GM12878 (cell line): Measurements from ENCODE around the gene RNF223. TPM values are rescaled to one million over a fixed set of nuclear protein-coding genes. Genes with fewer than 3 reads are reported as not detected.
A peak's percentile ranks its signal among the peaks of the same experiment; 100 is the strongest.

ENCODE experiments used
- ATAC-seq: fragments of 200-7000 bp; cut with Tn5 transposase; 3 replicates; pipeline ENCODE4 v1.9.1; 2020; ENCODE audit warnings: mild to moderate bottlenecking, moderate library complexity
- BruUV-seq: library from RNA; stranded (reverse); fragments of 400-500 nt; replicated peaks from 2 replicates; lab custom pipeline; 2021; lab: Mats Ljungman, UMichigan
- CTCF ChIA-PET: fragments of 300-600 bp; sonication (Branson Sonifier 250); formaldehyde crosslinking; extraction: SDS; loops from one replicate; lab custom pipeline; 2021; ENCODE audit warnings: inconsistent platforms; lab: Yijun Ruan, JAX
- POLR2A ChIA-PET: fragments of 350-600 bp; formaldehyde crosslinking; extraction: SDS; loops from one replicate; lab custom pipeline; 2021; ENCODE audit warnings: inconsistent platforms; lab: Charles Lee
- RAD21 ChIA-PET: fragments of 300-600 bp; sonication (Branson Sonifier 250); formaldehyde crosslinking; loops from one replicate; lab custom pipeline; 2023; ENCODE audit warnings: antibody characterized with exemption; ENCODE audit not compliant: unreplicated experiment; lab: Charles Lee
- SMC1A ChIA-PET: fragments of 300-600 bp; sonication (Branson Sonifier 250); formaldehyde crosslinking; loops from one replicate; lab custom pipeline; 2023; ENCODE audit not compliant: unreplicated experiment, uncharacterized antibody; lab: Charles Lee
- DNase-seq: peaks from one replicate; pipeline ENCODE4 v3.0.0-alpha.2; 2011; ENCODE audit warnings: low read depth, low spot score
- FAIRE-seq: peaks from 3 replicates; lab custom pipeline; 2011; peaks lifted over from hg19 to GRCh38; lab: Jason Lieb, UNC
- H2AFZ ChIP-seq: 2 replicates; pipeline ENCODE4 v1.6.0; 2011; ENCODE audit warnings: low read depth, low read length, control low read depth; ENCODE audit not compliant: control insufficient read depth
- H3K27ac ChIP-seq: 2 replicates; pipeline ENCODE4 v1.5.1; 2011; ENCODE audit warnings: control low read depth; ENCODE audit not compliant: control insufficient read depth, insufficient read depth
- H3K27me3 ChIP-seq, 2 experiments: replicated peaks in 1 of 2; 2 replicates each; pipeline versions ENCODE4 v1.6.0 to v1.6.1; 2011; ENCODE audit warnings: low read length in 1 of 2; ENCODE audit not compliant: control insufficient read depth in 2 of 2, insufficient read depth in 2 of 2
- H3K36me3 ChIP-seq, 2 experiments: 2 replicates each; pipeline ENCODE4 v1.5.1; 2011; ENCODE audit warnings: low read length in 1 of 2; ENCODE audit not compliant: control insufficient read depth in 2 of 2, insufficient read depth in 2 of 2
- H3K4me1 ChIP-seq: 2 replicates; pipeline ENCODE4 v1.6.1; 2011; ENCODE audit warnings: mild to moderate bottlenecking, low read length, moderate library complexity, mixed read lengths; ENCODE audit not compliant: control insufficient read depth, insufficient read depth
- H3K4me2 ChIP-seq: 2 replicates; pipeline ENCODE4 v1.6.0; 2011; ENCODE audit warnings: control low read depth; ENCODE audit not compliant: control insufficient read depth, insufficient read depth
- H3K4me3 ChIP-seq: fragments of 200-600 bp; sonication (generic); 2 replicates; pipeline ENCODE4 v1.5.1; 2016
- H3K79me2 ChIP-seq: 2 replicates; pipeline ENCODE4 v1.6.0; 2011; ENCODE audit warnings: low read length; ENCODE audit not compliant: control insufficient read depth, insufficient read depth
- H3K9ac ChIP-seq: 2 replicates; pipeline ENCODE4 v1.8.0; 2011; ENCODE audit warnings: low read length, control low read depth, mixed read lengths; ENCODE audit not compliant: control insufficient read depth, insufficient read depth
- H3K9me3 ChIP-seq: replicated peaks from 3 replicates; pipeline ENCODE4 v1.5.1; 2011; ENCODE audit warnings: mild to moderate bottlenecking, low read length; ENCODE audit not compliant: control insufficient read depth, insufficient read depth
- H4K20me1 ChIP-seq: 2 replicates; pipeline ENCODE4 v1.6.0; 2011; ENCODE audit not compliant: control insufficient read depth, insufficient read depth
- BCL3 ChIP-seq: IDR thresholded peaks from 2 replicates; pipeline ENCODE4 v1.6.1; 2011; ENCODE audit warnings: borderline replicate concordance, low read depth, mild to moderate bottlenecking, moderate library complexity, low read length; ENCODE audit not compliant: insufficient read depth, poor library complexity, severe bottlenecking
- GABPA ChIP-seq: IDR thresholded peaks from 2 replicates; pipeline ENCODE4 v1.6.1; 2014; ENCODE audit warnings: antibody characterized with exemption, low read depth, mild to moderate bottlenecking, inconsistent platforms
- IKZF1 ChIP-seq: fragments of 450-650 bp; conservative IDR thresholded peaks from 2 replicates; pipeline ENCODE4 v1.6.1; 2017; ENCODE audit warnings: antibody characterized with exemption, mild to moderate bottlenecking
- MYB ChIP-seq: fragments of 150-350 bp; IDR thresholded peaks from 2 replicates; pipeline ENCODE4 v1.6.1; 2014; ENCODE audit warnings: mild to moderate bottlenecking, low read depth, low read length, borderline replicate concordance
- POLR2A ChIP-seq: IDR thresholded peaks from 2 replicates; pipeline ENCODE4 v1.6.1; 2011; ENCODE audit warnings: low read depth, mild to moderate bottlenecking, low read length
- POLR2AphosphoS5 ChIP-seq: IDR thresholded peaks from 2 replicates; pipeline ENCODE4 v1.6.1; 2011; ENCODE audit warnings: mild to moderate bottlenecking, low read length, inconsistent platforms
- SRF ChIP-seq, 2 experiments: IDR thresholded peaks; 2 replicates each; pipeline ENCODE4 v1.6.1; 2011; ENCODE audit warnings: low read depth in 2 of 2, low read length in 2 of 2, mild to moderate bottlenecking in 1 of 2, moderate library complexity in 1 of 2
- WGBS: methylation state at CpG from one replicate; pipeline ENCODE4 v1.1.6; 2016; ENCODE audit warnings: low lambda C conversion rate; ENCODE audit not compliant: insufficient replicate concordance, insufficient coverage; ENCODE audit errors: missing lambda C conversion rate; 5-methylcytosine and 5-hydroxymethylcytosine counted together
- in situ Hi-C: fragments of 300-500 bp; cut with MboI; formaldehyde crosslinking; loops from 9 replicates; pipeline ENCODE4 v1.14.3; 2018; ENCODE audit warnings: mixed read lengths
- intact Hi-C: fragments of 100-400 bp; cut with micrococcal nuclease; formaldehyde crosslinking; loops from one replicate; pipeline ENCODE4 v1.14.2; 2022; ENCODE audit not compliant: unreplicated experiment
- polyA plus RNA-seq, 11 experiments: library from polyadenylated mRNA; depleted of rRNA in 4 of 11; unstranded in 6 of 11; stranded (reverse) in 5 of 11; fragments of >200 nt; fragmentation: Nextera tagmentation in 4 of 11; fragmentation: Illumina TruSeq in 1 of 11; extraction: Ambion mirVana in 4 of 11; extraction: Trizol in 1 of 11; gene quantifications; 1 replicate in 1 of 11; 2 replicates in 10 of 11; pipeline versions ENCODE4 v1.2.1 to v1.2.3, GENCODE V29; 2011 to 2016; ENCODE audit warnings: inconsistent platforms in 2 of 11, missing spikeins in 2 of 11, low read depth in 1 of 11
- total RNA-seq, 4 experiments: library from RNA; depleted of rRNA in 3 of 4; stranded (reverse); fragments of >200 nt in 3 of 4; fragmentation: Illumina TruSeq in 1 of 4; extraction: Trizol in 1 of 4; gene quantifications; 2 replicates each; pipeline versions ENCODE4 v1.2.1 to v1.2.3, GENCODE V29; 2013 to 2021
- TF ChIP-seq, protein P1 (sequence below): fragments of 450-650 bp; IDR thresholded peaks from 2 replicates; pipeline ENCODE4 v1.6.1; 2017; ENCODE audit warnings: antibody characterized with exemption, mild to moderate bottlenecking, moderate library complexity

Gene RNF223
- total and polyA plus RNA-seq, 10 of the 15 experiments (the other 5 are each of a cell fraction or from before 2014, with no cell fraction given), result 0.06 TPM; not detected in 9

DNA sequence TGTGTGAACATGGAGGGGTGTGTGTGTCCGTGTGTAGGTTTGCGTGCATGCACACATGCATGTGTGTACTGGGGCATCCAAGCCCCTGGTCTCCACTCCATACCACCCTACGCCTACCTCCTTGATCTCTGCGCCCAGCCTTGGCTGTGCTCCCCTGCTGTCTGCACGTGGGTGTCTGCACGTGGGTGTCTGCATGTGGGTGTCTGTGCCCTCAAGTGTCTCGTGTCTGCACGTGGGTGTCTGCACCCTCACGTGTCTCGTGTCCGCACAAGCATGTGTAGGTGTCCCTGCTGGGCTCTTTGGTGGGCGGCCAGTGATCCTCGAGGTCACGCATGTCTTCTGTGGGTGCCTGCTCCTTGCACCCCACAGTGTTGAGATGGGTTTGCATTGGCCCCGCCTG is 21.1 kb downstream of the RNF223 start (continued):
- TF ChIP-seq BCL3 (no peak), GABPA (no peak), SRF (IDR thresholded peaks at IDR 0.05; ENCODE audit: low read depth in 2 of 2, low read length in 2 of 2) (no peak), POLR2AphosphoS5 (no peak), IKZF1 (no peak)
- TF ChIP-seq, protein P1, sequence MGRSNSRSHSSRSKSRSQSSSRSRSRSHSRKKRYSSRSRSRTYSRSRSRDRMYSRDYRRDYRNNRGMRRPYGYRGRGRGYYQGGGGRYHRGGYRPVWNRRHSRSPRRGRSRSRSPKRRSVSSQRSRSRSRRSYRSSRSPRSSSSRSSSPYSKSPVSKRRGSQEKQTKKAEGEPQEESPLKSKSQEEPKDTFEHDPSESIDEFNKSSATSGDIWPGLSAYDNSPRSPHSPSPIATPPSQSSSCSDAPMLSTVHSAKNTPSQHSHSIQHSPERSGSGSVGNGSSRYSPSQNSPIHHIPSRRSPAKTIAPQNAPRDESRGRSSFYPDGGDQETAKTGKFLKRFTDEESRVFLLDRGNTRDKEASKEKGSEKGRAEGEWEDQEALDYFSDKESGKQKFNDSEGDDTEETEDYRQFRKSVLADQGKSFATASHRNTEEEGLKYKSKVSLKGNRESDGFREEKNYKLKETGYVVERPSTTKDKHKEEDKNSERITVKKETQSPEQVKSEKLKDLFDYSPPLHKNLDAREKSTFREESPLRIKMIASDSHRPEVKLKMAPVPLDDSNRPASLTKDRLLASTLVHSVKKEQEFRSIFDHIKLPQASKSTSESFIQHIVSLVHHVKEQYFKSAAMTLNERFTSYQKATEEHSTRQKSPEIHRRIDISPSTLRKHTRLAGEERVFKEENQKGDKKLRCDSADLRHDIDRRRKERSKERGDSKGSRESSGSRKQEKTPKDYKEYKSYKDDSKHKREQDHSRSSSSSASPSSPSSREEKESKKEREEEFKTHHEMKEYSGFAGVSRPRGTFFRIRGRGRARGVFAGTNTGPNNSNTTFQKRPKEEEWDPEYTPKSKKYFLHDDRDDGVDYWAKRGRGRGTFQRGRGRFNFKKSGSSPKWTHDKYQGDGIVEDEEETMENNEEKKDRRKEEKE, result no peak

DNA sequence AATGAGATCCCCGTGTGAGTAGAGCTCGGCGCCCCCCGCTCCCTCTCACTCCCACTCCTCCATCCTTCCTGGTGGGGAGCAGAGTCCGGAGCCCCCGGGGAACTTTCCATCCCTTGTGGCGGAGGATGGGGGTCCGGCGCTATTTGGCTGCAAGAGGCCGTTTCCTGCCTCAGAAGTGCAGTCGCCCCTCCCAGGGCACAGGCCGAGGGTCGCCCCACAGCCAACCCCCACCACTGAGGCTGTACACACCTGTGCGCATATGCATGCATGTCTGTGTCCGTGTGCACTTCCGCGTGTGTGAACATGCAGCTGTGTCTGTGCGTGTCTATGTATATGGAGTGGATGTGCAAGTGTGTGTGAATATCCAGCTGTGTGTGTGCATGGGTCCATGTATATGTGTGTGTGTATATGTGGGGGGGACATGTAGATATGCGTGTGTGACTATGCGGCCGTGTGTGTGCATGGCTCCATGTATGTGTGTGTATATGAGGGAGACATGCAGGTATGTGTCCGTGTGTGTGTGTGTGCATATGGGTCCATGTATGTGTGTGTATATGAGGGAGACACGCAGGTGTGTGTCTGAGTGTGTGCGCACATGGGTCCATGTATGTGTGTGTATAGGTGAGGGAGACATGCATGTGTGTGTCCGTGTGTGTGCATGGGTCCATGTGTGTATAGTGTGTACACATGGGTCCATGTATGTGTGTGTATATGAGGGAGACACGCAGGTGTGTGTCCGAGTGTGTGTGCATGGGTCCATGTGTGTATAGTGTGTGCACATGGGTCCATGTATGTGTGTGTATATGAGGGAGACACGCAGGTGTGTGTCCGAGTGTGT is 21.9 kb downstream of the RNF223 start:
- Histone ChIP-seq H3K4me1 (peaks cover 5% of the 10 kb centered on the region; the same call in 1 of the 2 replicates), H3K27me3 (no peaks in the 10 kb centered on the region), H4K20me1 (no peaks in the 10 kb centered on the region), H3K4me2 (no peak overlapping the region), H3K27ac (no peak overlapping the region), H3K36me3 (peaks cover 3 to 9% of the 10 kb centered on the region in 2 experiments; a peak in 3 of 4 replicates), H3K4me3 (no peak overlapping the region), H3K9ac (no peak overlapping the region), H2AFZ (no peak overlapping the region), H3K9me3 (no peaks in the 10 kb centered on the region), H3K79me2 (no peaks in the 10 kb centered on the region)
- SMC1A ChIA-PET, result no interaction called here
- RAD21 ChIA-PET, result no interaction called here
- ATAC-seq, result no peak
- in situ Hi-C loops, result loop anchor here (5.0 kb wide), 1 partner anchor 50 kb away; no protein-coding TSS in a partner anchor
- DNase-seq, result no peak
- no peak for FAIRE-seq
- BruUV-seq, result no TSS peak
- POLR2A ChIA-PET, result no interaction called here
- intact Hi-C loops, result no loop called here
- CTCF ChIA-PET, result no interaction called here
- 92% methylated on average over 26 of the region's 29 CpGs for WGBS
- 0 out of 2 replicates have a peak, but pooled peaks have one; percentile 6 for TF ChIP-seq POLR2A
- no peak for TF ChIP-seq POLR2AphosphoS5
- TF ChIP-seq MYB, result no peak
- TF ChIP-seq IKZF1, result no peak
